ENCODE measurements around the gene DEPP1.

Gene DEPP1

GRCh38 chr10:44974628-44975430, 3.8 kb downstream of the DEPP1 start:
- peak; percentile 35 for DNase-seq (ENCODE audit: low read depth)
- peak overlapping the region; percentile 48 for H3K4me3 ChIP-seq (ENCODE audit: low read length)
- TF ChIP-seq CTCF (IDR thresholded peaks at IDR 0.05; ENCODE audit: insufficient read depth, low read depth, low read length, missing control alignments) = peak; percentile 50

GRCh38 chr10:44974082-44974627, 4.5 kb downstream of the DEPP1 start:
- no peak for DNase-seq (ENCODE audit: low read depth)
- H3K4me3 ChIP-seq (ENCODE audit: low read length) = peak overlapping the region; percentile 48
- no peak for TF ChIP-seq CTCF (IDR thresholded peaks at IDR 0.05; ENCODE audit: insufficient read depth, low read depth, low read length, missing control alignments)

- H3K4me3 ChIP-seq (ENCODE audit: low read length) = no peak overlapping the region
- no peak for TF ChIP-seq CTCF (IDR thresholded peaks at IDR 0.05; ENCODE audit: insufficient read depth, low read depth, low read length, missing control alignments)
These were observed 5.1 kb downstream of the DEPP1 start for GRCh38 chr10:44973323-44974081.

GRCh38 chr10:44972874-44973306, 5.7 kb downstream of the DEPP1 start:
- no peak for DNase-seq (ENCODE audit: low read depth)
- TF ChIP-seq CTCF (IDR thresholded peaks at IDR 0.05; ENCODE audit: insufficient read depth, low read depth, low read length, missing control alignments) = no peak

More at GRCh38 chr10:44973323-44974081, 5.1 kb downstream of the DEPP1 start:
- DNase-seq (ENCODE audit: low read depth) = no peak

GRCh38 chr10:44971935-44972757, 6.5 kb downstream of the DEPP1 start:
- H3K4me3 ChIP-seq (ENCODE audit: low read length) = no peak overlapping the region
- DNase-seq (ENCODE audit: low read depth) = no peak
- no peak for TF ChIP-seq CTCF (IDR thresholded peaks at IDR 0.05; ENCODE audit: insufficient read depth, low read depth, low read length, missing control alignments)

More at GRCh38 chr10:44972874-44973306, 5.7 kb downstream of the DEPP1 start:
- no peak overlapping the region for H3K4me3 ChIP-seq (ENCODE audit: low read length)

- TF ChIP-seq CTCF (IDR thresholded peaks at IDR 0.05; ENCODE audit: insufficient read depth, low read depth, low read length, missing control alignments) = no peak
- DNase-seq (ENCODE audit: low read depth) = no peak
- no peak overlapping the region for H3K4me3 ChIP-seq (ENCODE audit: low read length)
These were observed 7.2 kb downstream of the DEPP1 start for GRCh38 chr10:44971434-44971833.
